ENCODE results near the gene GADD45GIP1.

GADD45GIP1 gene

GRCh38 chr19:12985049-12985776 lies 28.2 kb upstream of the GADD45GIP1 start:
- H3K27ac ChIP-seq: no peak overlapping the region
- H3K27me3 ChIP-seq (ENCODE audit: insufficient read depth, low read depth, severe bottlenecking): no peaks in the 10 kb centered on the region
- H3K9me3 ChIP-seq (ENCODE audit: severe bottlenecking): no peaks in the 10 kb centered on the region
- TF ChIP-seq, protein P1, sequence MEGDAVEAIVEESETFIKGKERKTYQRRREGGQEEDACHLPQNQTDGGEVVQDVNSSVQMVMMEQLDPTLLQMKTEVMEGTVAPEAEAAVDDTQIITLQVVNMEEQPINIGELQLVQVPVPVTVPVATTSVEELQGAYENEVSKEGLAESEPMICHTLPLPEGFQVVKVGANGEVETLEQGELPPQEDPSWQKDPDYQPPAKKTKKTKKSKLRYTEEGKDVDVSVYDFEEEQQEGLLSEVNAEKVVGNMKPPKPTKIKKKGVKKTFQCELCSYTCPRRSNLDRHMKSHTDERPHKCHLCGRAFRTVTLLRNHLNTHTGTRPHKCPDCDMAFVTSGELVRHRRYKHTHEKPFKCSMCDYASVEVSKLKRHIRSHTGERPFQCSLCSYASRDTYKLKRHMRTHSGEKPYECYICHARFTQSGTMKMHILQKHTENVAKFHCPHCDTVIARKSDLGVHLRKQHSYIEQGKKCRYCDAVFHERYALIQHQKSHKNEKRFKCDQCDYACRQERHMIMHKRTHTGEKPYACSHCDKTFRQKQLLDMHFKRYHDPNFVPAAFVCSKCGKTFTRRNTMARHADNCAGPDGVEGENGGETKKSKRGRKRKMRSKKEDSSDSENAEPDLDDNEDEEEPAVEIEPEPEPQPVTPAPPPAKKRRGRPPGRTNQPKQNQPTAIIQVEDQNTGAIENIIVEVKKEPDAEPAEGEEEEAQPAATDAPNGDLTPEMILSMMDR (IDR thresholded peaks at IDR 0.05; ENCODE audit: low read depth, low read length): no peak
- peak; percentile 31 for DNase-seq
- no peaks in the 10 kb centered on the region for H3K36me3 ChIP-seq
- no peak overlapping the region for H3K4me3 ChIP-seq (ENCODE audit: low read depth, low read length)

- TF ChIP-seq, protein P1 (IDR thresholded peaks at IDR 0.05; ENCODE audit: low read depth, low read length): no peak
- no peaks in the 10 kb centered on the region for H3K9me3 ChIP-seq (ENCODE audit: severe bottlenecking)
- no peak for DNase-seq
- H3K27ac ChIP-seq: no peak overlapping the region
- H3K27me3 ChIP-seq (ENCODE audit: insufficient read depth, low read depth, severe bottlenecking): no peaks in the 10 kb centered on the region
- no peaks in the 10 kb centered on the region for H3K36me3 ChIP-seq
- no peak overlapping the region for H3K4me3 ChIP-seq (ENCODE audit: low read depth, low read length)
Measured at GRCh38 chr19:12984683-12985048, 27.6 kb upstream of the GADD45GIP1 start.

- H3K27me3 ChIP-seq (ENCODE audit: insufficient read depth, low read depth, severe bottlenecking): no peaks in the 10 kb centered on the region
Measured at GRCh38 chr19:12984143-12984627, 27.2 kb upstream of the GADD45GIP1 start.

GRCh38 chr19:12983542-12984142 lies 26.6 kb upstream of the GADD45GIP1 start:
- H3K4me3 ChIP-seq (ENCODE audit: low read depth, low read length): peak overlapping the region; percentile 36
- no peaks in the 10 kb centered on the region for H3K27me3 ChIP-seq (ENCODE audit: insufficient read depth, low read depth, severe bottlenecking)
- H3K27ac ChIP-seq: no peak overlapping the region; the same call in 1 of the 2 replicates
- TF ChIP-seq, protein P1 (IDR thresholded peaks at IDR 0.05; ENCODE audit: low read depth, low read length): peak; percentile 88
- no peaks in the 10 kb centered on the region for H3K9me3 ChIP-seq (ENCODE audit: severe bottlenecking)
- peak; percentile 69 for DNase-seq
- no peaks in the 10 kb centered on the region for H3K36me3 ChIP-seq

More at GRCh38 chr19:12984143-12984627, 27.2 kb upstream of the GADD45GIP1 start:
- H3K4me3 ChIP-seq (ENCODE audit: low read depth, low read length): no peak overlapping the region
- TF ChIP-seq, protein P1 (IDR thresholded peaks at IDR 0.05; ENCODE audit: low read depth, low read length): no peak
- no peaks in the 10 kb centered on the region for H3K9me3 ChIP-seq (ENCODE audit: severe bottlenecking)
- H3K36me3 ChIP-seq: no peaks in the 10 kb centered on the region
- no peak for DNase-seq
- no peak overlapping the region for H3K27ac ChIP-seq

GRCh38 chr19:12983091-12983490 lies 26.1 kb upstream of the GADD45GIP1 start:
- H3K27ac ChIP-seq: no peak overlapping the region; the same call in 1 of the 2 replicates

More at GRCh38 chr19:12983091-12983490, 26.1 kb upstream of the GADD45GIP1 start:
- TF ChIP-seq, protein P1 (IDR thresholded peaks at IDR 0.05; ENCODE audit: low read depth, low read length): no peak
- no peak for DNase-seq
- Histone ChIP-seq H3K36me3 (no peaks in the 10 kb centered on the region), H3K4me3 (ENCODE audit: low read depth, low read length) (peak overlapping the region; percentile 36), H3K9me3 (ENCODE audit: severe bottlenecking) (no peaks in the 10 kb centered on the region), H3K27me3 (ENCODE audit: insufficient read depth, low read depth, severe bottlenecking) (no peaks in the 10 kb centered on the region)
